Smooth muscle cell of the coronary artery (primary cell): Measurements from ENCODE around the gene TNPO2. TPM values are rescaled to one million over a fixed set of nuclear protein-coding genes. Genes with fewer than 3 reads are reported as not detected.

ENCODE experiments used
- total RNA-seq: library from RNA; depleted of rRNA; stranded (reverse); fragments of >200 nt; gene quantifications from 2 replicates; pipeline ENCODE4 v1.2.3, GENCODE V29; 2014; ENCODE audit warnings: low replicate concordance

TNPO2 gene
- 26.8 and 65.9 TPM in 2 replicates for total RNA-seq

GRCh38 chr19:12723641-12724426 lies at the start of gene TNPO2:
Gene TNPO2, minus strand, starts transcription at chr19:12723932. Its CDS starts 2,955 bp downstream, at chr19:12720977.

GRCh38 chr19:12751635-12752034 lies 27.9 kb upstream of the TNPO2 start, which contains the start of gene BEST2:
Gene BEST2, plus strand, starts transcription at chr19:12751791. Its CDS starts 802 bp downstream, at chr19:12752593.

GRCh38 chr19:12736995-12737834 lies 13.5 kb upstream of the TNPO2 start, which contains the start of gene GET3:
Gene GET3, plus strand, starts transcription at chr19:12737497. Its CDS starts 9 bp downstream, at chr19:12737506.

GRCh38 chr19:12696366-12697335 lies 27.1 kb downstream of the TNPO2 start, which contains the start of gene FBXW9:
Gene FBXW9, minus strand, starts transcription at chr19:12696631. Its CDS starts 50 bp downstream, at chr19:12696581.

GRCh38 chr19:12687496-12688196 lies 36.1 kb downstream of the TNPO2 start, which contains the start of gene GNG14:
Gene GNG14, plus strand, starts transcription at chr19:12687998. Its CDS starts 51 bp downstream, at chr19:12688049.

GRCh38 chr19:12681074-12681987 lies 42.4 kb downstream of the TNPO2 start, which contains the start of gene DHPS:
Gene DHPS, minus strand, starts transcription at chr19:12681880. Its CDS starts 114 bp downstream, at chr19:12681766.

GRCh38 chr19:12666265-12667048 lies 57.3 kb downstream of the TNPO2 start, which contains the start of the genes MAN2B1 and WDR83:
Gene MAN2B1, minus strand, starts transcription at chr19:12666742. Its CDS starts 41 bp downstream, at chr19:12666701.
Gene WDR83, plus strand, starts transcription at chr19:12666807. Its CDS starts 2,984 bp downstream, at chr19:12669791.

Other genes starting within 250 kb of the TNPO2 start
- gene ZNF709, start 239.1 kb downstream of the TNPO2 start, total RNA-seq, result 2.8 and 3.2 TPM in 2 replicates
- 4.0 and 9.5 TPM in 2 replicates for gene ZNF564, start 172.4 kb downstream of the TNPO2 start, total RNA-seq
- gene ZNF490, start 113.1 kb downstream of the TNPO2 start, total RNA-seq, result 6.4 and 6.8 TPM in 2 replicates
- 6.1 and 8.9 TPM in 2 replicates for gene ZNF791, start 113.0 kb downstream of the TNPO2 start, total RNA-seq
- gene MAN2B1, start 57.2 kb downstream of the TNPO2 start, total RNA-seq, result 29.1 and 32.4 TPM in 2 replicates
- gene WDR83, start 57.1 kb downstream of the TNPO2 start, total RNA-seq, result 11.0 and 13.0 TPM in 2 replicates
- 57.6 and 65.5 TPM in 2 replicates for gene DHPS, start 42.1 kb downstream of the TNPO2 start, total RNA-seq
- gene GNG14, start 35.9 kb downstream of the TNPO2 start, total RNA-seq, result not detected in 2 replicates
- gene FBXW9, start 27.3 kb downstream of the TNPO2 start, total RNA-seq, result 2.8 and 8.0 TPM in 2 replicates
- 133 and 152 TPM in 2 replicates for gene TRIR, start 10.8 kb upstream of the TNPO2 start, total RNA-seq
- 107 and 190 TPM in 2 replicates for gene GET3, start 13.6 kb upstream of the TNPO2 start, total RNA-seq
- not detected in 2 replicates for gene BEST2, start 27.9 kb upstream of the TNPO2 start, total RNA-seq
- 15.7 and 18.7 TPM in 2 replicates for gene HOOK2, start 51.6 kb upstream of the TNPO2 start, total RNA-seq
- 33.2 and 138 TPM in 2 replicates for gene JUNB, start 67.6 kb upstream of the TNPO2 start, total RNA-seq
- gene PRDX2, start 77.9 kb upstream of the TNPO2 start, total RNA-seq, result 169 and 248 TPM in 2 replicates
- gene THSD8, start 78.1 kb upstream of the TNPO2 start, total RNA-seq, result 0.30 TPM in 1 of 2 replicates, not detected in the other
- gene RNASEH2A, start 82.7 kb upstream of the TNPO2 start, total RNA-seq, result 9.7 and 15.9 TPM in 2 replicates
- not detected in 2 replicates for gene RTBDN, start 110.6 kb upstream of the TNPO2 start, total RNA-seq
- gene MAST1, start 114.6 kb upstream of the TNPO2 start, total RNA-seq, result 0.35 TPM in 1 of 2 replicates, not detected in the other
- gene DNASE2, start 157.5 kb upstream of the TNPO2 start, total RNA-seq, result 25.7 and 31.3 TPM in 2 replicates
- gene KLF1, start 163.3 kb upstream of the TNPO2 start, total RNA-seq, result 0.12 TPM in 1 of 2 replicates, not detected in the other
- gene GCDH, start 167.2 kb upstream of the TNPO2 start, total RNA-seq, result 13.3 and 19.8 TPM in 2 replicates
- gene SYCE2, start 195.4 kb upstream of the TNPO2 start, total RNA-seq, result 0.08 TPM in 1 of 2 replicates, not detected in the other
- gene FARSA, start 209.8 kb upstream of the TNPO2 start, total RNA-seq, result 38.4 and 44.9 TPM in 2 replicates
- 1,958 and 2,935 TPM in 2 replicates for gene CALR, start 214.7 kb upstream of the TNPO2 start, total RNA-seq
- 53.6 and 59.7 TPM in 2 replicates for gene RAD23A, start 221.9 kb upstream of the TNPO2 start, total RNA-seq
- gene GADD45GIP1, start 233.3 kb upstream of the TNPO2 start, total RNA-seq, result 21.4 and 38.0 TPM in 2 replicates
- 0.08 TPM in 1 of 2 replicates, not detected in the other for gene DAND5, start 245.6 kb upstream of the TNPO2 start, total RNA-seq